ENCODE measurements around the gene SMIM21.

The SMIM21 gene

DNA sequence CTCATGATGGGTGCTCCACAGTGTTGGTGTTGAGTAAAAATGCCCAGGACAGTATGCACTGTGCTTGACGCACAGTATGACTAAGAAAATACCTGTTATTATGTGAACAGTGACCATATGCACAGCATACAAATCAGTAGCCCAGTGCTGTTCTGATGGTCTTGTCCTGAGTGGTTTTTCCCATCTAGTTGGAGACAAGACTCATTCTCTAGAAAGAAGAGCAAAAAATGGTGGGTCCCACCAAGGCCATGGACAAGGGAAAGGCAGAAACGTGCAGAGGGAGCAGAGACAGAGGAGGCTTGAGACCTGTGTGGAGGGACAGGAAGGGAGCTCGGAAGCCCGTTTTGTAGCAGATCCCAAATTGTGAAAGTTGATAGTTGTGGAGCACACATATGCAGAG, 987 bp upstream of the SMIM21 start:
- in situ Hi-C loops (cut with HindIII; ENCODE audit: low sequenced_read_pairs) = no loop called here

DNA sequence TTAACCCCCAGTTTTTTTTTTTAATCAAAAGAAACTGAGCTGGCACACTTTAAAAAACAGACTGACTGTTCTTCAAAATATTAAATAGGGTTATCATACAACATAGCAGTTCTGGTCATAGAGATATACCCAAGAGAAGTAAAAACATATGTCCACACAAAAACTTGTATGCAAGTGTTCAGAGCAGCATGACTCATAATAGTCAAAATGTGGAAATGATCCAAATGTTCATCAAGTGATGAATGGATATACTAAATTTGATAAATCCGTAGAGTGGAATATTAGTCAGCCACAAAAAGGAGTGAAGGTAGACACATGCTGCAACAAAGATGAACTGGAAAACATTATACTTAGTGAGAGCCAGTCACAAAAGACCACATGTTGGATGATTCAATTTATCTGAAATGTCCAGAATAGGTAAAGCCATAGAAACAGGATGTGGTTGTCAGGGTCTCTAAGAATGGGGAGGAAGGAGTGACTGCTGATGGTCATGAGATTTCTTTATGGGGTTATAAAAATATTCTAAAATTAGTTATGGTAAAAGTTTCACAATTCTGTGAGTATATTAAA, 5.1 kb downstream of the SMIM21 start:
- in situ Hi-C loops (cut with HindIII; ENCODE audit: low sequenced_read_pairs) = no loop called here

GRCh38 chr18:75421656-75422055, 5.8 kb downstream of the SMIM21 start:
- in situ Hi-C loops (cut with HindIII; ENCODE audit: low sequenced_read_pairs) = no loop called here

DNA sequence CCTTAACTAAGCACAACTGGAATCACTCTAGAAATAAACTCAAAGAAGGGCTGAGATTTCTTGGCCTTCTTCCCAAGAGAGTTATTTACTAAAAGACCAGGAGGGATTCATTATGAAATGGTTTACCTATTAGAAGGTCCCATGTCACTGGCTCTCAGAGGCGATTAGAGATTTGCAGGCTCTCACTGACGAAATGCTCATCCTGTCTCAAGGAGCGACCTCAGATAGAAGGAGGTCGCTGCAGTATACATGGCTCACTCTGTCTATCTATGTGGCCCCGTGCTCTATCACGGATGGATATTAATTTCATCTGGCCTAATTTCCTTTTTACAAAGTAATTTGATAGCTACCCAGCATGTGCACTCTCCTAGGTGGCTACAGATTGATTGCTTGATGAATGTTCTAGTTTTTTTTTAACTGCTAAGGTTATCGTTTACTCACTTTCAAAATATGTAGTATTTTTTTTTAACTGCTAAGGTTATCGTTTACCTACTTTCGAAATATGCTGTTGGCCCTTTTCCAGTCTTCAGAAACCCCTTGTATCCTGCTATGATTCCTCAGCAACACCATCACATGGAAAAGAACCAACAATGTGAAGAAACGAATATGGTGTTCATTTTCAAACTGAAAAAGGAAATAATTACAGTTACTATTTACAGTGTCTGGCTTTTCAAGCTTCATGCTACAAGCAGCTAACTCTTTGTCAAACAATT, 9.1 kb downstream of the SMIM21 start:
- in situ Hi-C loops (cut with HindIII; ENCODE audit: low sequenced_read_pairs) = no loop called here

- in situ Hi-C loops (cut with HindIII; ENCODE audit: low sequenced_read_pairs) = no loop called here
These were observed 16.9 kb downstream of the SMIM21 start for GRCh38 chr18:75410611-75411010.

- in situ Hi-C loops (cut with HindIII; ENCODE audit: low sequenced_read_pairs) = no loop called here
These were observed 17.7 kb downstream of the SMIM21 start for GRCh38 chr18:75409806-75410205.

DNA sequence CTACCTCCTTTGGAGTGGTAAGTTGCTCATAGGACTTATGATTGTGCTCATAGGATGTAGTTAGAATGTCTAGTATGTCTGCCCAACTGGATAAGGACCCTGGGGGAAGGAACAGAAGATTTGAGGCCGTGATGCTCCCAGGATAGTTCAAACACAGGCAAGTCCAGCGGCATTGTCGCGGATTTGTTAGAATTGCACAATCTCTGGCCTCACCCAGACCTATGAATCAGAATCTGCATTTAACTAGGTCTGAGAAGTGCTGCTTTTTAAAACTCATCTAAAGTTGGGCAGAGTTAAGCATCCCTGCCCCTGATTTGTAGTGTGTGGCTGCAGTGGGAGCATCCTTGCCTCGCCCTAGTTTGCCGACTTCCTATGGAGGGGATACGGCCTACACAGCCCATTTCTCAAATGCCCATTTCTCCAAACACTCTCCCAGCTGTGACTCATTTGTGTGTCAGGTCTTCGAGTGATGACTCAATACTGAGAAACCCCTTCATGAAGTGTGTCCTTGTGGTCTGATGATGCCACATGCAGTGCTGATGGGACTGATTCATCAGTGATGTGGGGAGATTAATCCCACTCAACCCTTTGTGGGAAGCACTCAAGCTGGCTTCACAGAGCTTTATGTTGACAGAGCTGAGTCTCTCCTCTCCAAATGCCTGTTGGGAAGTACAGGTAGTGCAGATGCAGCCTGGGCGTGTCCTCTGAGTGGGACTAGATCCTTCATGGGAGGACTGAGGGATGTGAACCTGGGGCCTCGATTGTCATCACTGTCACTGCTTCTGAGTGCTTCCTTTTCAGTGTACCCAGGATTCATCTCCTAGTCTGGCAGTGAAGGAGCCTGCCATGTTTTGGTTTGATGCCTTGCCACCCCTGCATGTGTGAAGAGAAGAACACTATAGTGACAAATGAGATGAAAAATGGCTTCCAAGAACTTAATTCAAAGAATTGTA, 18.7 kb downstream of the SMIM21 start:
- in situ Hi-C loops (cut with HindIII; ENCODE audit: low sequenced_read_pairs) = no loop called here

GRCh38 chr18:75407468-75408437, 19.8 kb downstream of the SMIM21 start:
- in situ Hi-C loops (cut with HindIII; ENCODE audit: low sequenced_read_pairs) = no loop called here

GRCh38 chr18:75406491-75407445, 20.7 kb downstream of the SMIM21 start:
- in situ Hi-C loops (cut with HindIII; ENCODE audit: low sequenced_read_pairs) = no loop called here

DNA sequence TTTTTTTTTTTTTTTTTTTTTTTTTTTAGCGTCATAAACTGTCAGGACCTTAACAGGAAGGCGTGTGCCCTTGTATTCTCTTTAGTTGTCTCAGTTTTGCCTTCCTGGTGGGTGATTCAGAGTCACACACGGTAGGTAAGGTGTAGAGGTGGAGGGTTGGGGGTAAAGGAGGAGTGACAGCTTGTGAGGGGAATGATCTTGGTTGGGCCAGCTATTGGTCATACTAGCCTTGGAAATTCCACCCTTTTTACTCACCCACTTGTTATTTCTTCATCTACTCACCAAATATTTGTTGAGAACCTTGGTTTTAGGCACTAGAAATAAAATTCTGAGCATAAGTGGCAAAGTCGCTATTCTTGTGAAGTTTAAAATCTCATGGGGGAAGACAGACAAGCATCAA, 22.2 kb downstream of the SMIM21 start:
- in situ Hi-C loops (cut with HindIII; ENCODE audit: low sequenced_read_pairs) = no loop called here

- in situ Hi-C loops (cut with HindIII; ENCODE audit: low sequenced_read_pairs) = no loop called here
These were observed 27.1 kb downstream of the SMIM21 start for GRCh38 chr18:75400366-75400765.

- in situ Hi-C loops (cut with HindIII; ENCODE audit: low sequenced_read_pairs) = loop anchor here (5.0 kb wide), 1 partner anchor 38 kb away; no protein-coding TSS in a partner anchor
These were observed 32.4 kb downstream of the SMIM21 start for GRCh38 chr18:75395137-75395536.

DNA sequence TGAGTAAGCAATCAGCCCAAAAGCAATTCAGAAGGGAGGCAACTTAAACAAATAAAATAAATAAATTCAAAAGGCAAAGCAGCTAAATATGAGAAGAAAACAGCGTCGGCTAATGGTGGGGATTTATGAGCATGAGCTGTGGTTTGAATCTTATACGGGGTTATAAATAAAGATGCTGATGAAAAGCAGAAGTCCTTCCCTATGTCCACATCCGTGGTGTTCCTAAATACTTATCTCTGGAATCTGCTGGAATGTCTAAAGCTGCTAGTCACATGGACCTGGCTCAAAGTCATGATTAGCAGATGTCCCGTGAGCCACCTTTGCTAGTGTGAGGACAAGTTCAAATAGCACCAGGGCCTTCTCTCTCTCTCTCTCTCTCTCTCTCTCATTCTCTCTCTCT, 33.8 kb downstream of the SMIM21 start:
- in situ Hi-C loops (cut with HindIII; ENCODE audit: low sequenced_read_pairs) = no loop called here

- in situ Hi-C loops (cut with HindIII; ENCODE audit: low sequenced_read_pairs) = no loop called here
These were observed 35.3 kb downstream of the SMIM21 start for GRCh38 chr18:75392226-75392578.

- in situ Hi-C loops (cut with HindIII; ENCODE audit: low sequenced_read_pairs) = no loop called here
These were observed 36.0 kb downstream of the SMIM21 start for GRCh38 chr18:75391279-75392225.

DNA sequence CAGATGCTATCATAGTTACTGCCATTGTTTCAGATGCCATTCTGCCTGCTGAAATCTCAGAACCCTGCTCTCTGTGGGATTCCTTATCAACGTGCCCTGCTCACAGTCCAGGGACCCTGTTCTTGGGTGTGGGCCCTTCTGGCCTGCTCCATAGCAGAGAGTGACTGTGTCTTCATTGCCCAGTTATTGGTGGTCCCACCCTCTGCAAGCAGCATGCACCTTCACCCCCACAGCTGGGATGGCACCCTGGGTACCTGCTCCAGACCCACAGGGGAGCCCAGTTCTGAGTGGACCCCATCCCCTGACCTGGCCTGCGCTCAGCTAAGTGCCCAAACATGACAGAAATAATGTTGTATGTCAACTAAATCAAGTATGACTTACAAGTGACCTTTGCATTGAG, 36.6 kb downstream of the SMIM21 start:
- in situ Hi-C loops (cut with HindIII; ENCODE audit: low sequenced_read_pairs) = no loop called here

DNA sequence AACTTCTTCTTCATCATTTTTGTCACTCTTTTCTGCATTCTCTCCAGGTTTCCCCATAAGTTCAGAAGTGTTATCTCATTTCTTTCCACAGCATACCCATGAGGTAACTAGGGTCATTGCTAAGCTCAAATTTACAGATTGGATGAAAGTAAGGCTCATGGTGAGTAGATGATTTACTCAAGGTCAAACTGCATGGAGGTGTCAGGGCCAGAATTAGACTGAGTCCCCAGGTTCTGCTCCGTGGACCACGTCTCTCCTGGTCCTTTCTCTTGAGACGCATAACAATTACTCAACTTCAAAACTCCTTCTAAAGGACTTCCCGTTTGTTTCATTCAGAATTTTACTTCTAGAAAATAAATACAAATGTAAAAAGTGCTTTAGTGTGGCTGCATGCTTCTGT, 43.4 kb downstream of the SMIM21 start:
- in situ Hi-C loops (cut with HindIII; ENCODE audit: low sequenced_read_pairs) = no loop called here

Measured in endothelial cell of hepatic sinusoid (primary cell).